AG04450 (cell line): ENCODE measurements around the gene LY6G6C. TPM values are rescaled to one million over a fixed set of nuclear protein-coding genes. Genes with fewer than 3 reads are reported as not detected.
A peak's percentile ranks its signal among the peaks of the same experiment; 100 is the strongest.

Experiments used
- CTCF ChIA-PET: fragments of 300-600, 350-600 bp; formaldehyde crosslinking; extraction: SDS; loops from one replicate; lab custom pipeline; 2022; ENCODE audit warnings: antibody characterized with exemption, inconsistent platforms; lab: Charles Lee
- POLR2A ChIA-PET: fragments of 350-600 bp; formaldehyde crosslinking; extraction: SDS; loops from one replicate; lab custom pipeline; 2021; ENCODE audit warnings: antibody characterized with exemption, inconsistent platforms; lab: Yijun Ruan, JAX
- DNase-seq: peaks from one replicate; pipeline ENCODE4 v3.0.0-alpha.2; 2011; ENCODE audit warnings: low read depth, low spot score
- H3K27ac ChIP-seq: one replicate; pipeline ENCODE4 v1.5.1; 2012; ENCODE audit warnings: low read depth, low read length, control low read depth
- H3K27me3 ChIP-seq: one replicate; pipeline ENCODE4 v1.6.0; 2012; ENCODE audit warnings: low read length; ENCODE audit not compliant: control insufficient read depth, insufficient read depth
- H3K4me3 ChIP-seq: 2 replicates; pipeline ENCODE4 v1.5.1; 2011; ENCODE audit warnings: mild to moderate bottlenecking, low read depth, low read length, control low read depth
- H3K9me3 ChIP-seq: 2 replicates; pipeline ENCODE4 v1.5.1; 2012; ENCODE audit warnings: low read length; ENCODE audit not compliant: control insufficient read depth, insufficient read depth
- polyA plus RNA-seq: library from polyadenylated mRNA; depleted of rRNA; stranded (reverse); fragments of >200 nt; gene quantifications from 2 replicates; pipeline ENCODE4 v1.2.3, GENCODE V29; 2011
- TF ChIP-seq, protein P1 (sequence below): IDR thresholded peaks from 2 replicates; pipeline ENCODE4 v1.5.1; 2011; ENCODE audit warnings: low read depth, low read length, control low read depth, inconsistent platforms

LY6G6C gene
- polyA plus RNA-seq, 1 experiment: not detected

DNA sequence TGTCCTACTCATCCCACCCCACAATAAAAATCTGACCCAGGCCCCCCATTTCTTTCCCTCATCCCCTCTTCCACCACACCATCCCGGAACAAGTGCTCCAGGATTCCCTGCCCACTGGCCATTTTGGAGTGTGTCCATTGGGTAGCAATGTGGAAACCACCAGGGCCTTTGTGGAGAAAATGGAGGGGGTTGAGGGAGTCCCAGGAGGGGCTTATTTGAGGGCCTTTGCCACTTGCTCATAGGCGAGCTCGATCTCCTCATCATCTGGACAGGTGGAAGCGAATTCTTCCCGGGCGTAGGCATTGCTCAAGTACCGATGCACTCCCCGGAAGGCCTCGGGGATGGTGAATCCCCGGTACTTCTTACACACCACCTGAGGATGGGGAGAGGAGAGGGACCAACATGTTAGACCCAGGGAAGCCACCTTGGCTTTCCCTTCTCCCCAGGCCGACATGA is 9.1 kb upstream of the LY6G6C start:
- peak overlapping the region; percentile 90 for H3K27ac ChIP-seq
- H3K4me3 ChIP-seq: no peak overlapping the region; the same call in 1 of the 2 replicates
- no peaks in the 10 kb centered on the region for H3K27me3 ChIP-seq
- H3K9me3 ChIP-seq: peaks cover 4% of the 10 kb centered on the region; the same call in 1 of the 2 replicates
- TF ChIP-seq, protein P1, sequence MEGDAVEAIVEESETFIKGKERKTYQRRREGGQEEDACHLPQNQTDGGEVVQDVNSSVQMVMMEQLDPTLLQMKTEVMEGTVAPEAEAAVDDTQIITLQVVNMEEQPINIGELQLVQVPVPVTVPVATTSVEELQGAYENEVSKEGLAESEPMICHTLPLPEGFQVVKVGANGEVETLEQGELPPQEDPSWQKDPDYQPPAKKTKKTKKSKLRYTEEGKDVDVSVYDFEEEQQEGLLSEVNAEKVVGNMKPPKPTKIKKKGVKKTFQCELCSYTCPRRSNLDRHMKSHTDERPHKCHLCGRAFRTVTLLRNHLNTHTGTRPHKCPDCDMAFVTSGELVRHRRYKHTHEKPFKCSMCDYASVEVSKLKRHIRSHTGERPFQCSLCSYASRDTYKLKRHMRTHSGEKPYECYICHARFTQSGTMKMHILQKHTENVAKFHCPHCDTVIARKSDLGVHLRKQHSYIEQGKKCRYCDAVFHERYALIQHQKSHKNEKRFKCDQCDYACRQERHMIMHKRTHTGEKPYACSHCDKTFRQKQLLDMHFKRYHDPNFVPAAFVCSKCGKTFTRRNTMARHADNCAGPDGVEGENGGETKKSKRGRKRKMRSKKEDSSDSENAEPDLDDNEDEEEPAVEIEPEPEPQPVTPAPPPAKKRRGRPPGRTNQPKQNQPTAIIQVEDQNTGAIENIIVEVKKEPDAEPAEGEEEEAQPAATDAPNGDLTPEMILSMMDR: no peak
- CTCF ChIA-PET: interaction anchor here (0.5 to 2.8 kb wide), 4 partner anchors 8 to 100 kb away, joined by 3 to 11 read pairs (median 6); partner anchors contain the start of gene MSH5
- no peak for DNase-seq
- POLR2A ChIA-PET: interaction anchor here (1.5 kb wide), 1 partner anchor 9 kb away, joined by 5 read pairs; the partner anchor contains the start of gene MSH5

- POLR2A ChIA-PET: interaction anchor here (0.9 to 1.5 kb wide), 5 partner anchors 10 to 97 kb away, joined by 3 to 8 read pairs (median 4); partner anchors contain the start of genes HSPA1A, HSPA1B, HSPA1L and LSM2
- CTCF ChIA-PET: interaction anchor here (0.5 to 2.8 kb wide), 13 partner anchors 9 to 222 kb away, joined by 3 to 11 read pairs (median 4); partner anchors contain the start of gene MSH5
Observed at GRCh38 chr6:31729979-31730630, 8.6 kb upstream of the LY6G6C start.

GRCh38 chr6:31729515-31729978 is 8.0 kb upstream of the LY6G6C start:
- H3K27me3 ChIP-seq: no peaks in the 10 kb centered on the region
- ChIA-PET CTCF (interaction anchor here (0.5 to 2.8 kb wide), 12 partner anchors 9 to 222 kb away, joined by 3 to 11 read pairs (median 4); partner anchors contain the start of gene MSH5), POLR2A (interaction anchor here (0.5 to 1.4 kb wide), 5 partner anchors 10 to 98 kb away, joined by 3 to 8 read pairs (median 3); partner anchors contain the start of genes HSPA1A, HSPA1B, HSPA1L and LSM2)
- peak overlapping the region; percentile 90 for H3K4me3 ChIP-seq
- TF ChIP-seq, protein P1: peak; percentile 52
- H3K27ac ChIP-seq: peak overlapping the region; percentile 90
- H3K9me3 ChIP-seq: peaks cover 4% of the 10 kb centered on the region; the same call in 1 of the 2 replicates
- peak; percentile 51 for DNase-seq

More at GRCh38 chr6:31729979-31730630, 8.6 kb upstream of the LY6G6C start:
- DNase-seq: peak; percentile 75
- peak overlapping the region; percentile 90 for H3K4me3 ChIP-seq
- TF ChIP-seq, protein P1: no peak
- no peaks in the 10 kb centered on the region for H3K27me3 ChIP-seq
- peak overlapping the region; percentile 90 for H3K27ac ChIP-seq
- peaks cover 4% of the 10 kb centered on the region; the same call in 1 of the 2 replicates for H3K9me3 ChIP-seq

GRCh38 chr6:31728767-31729514 is 7.4 kb upstream of the LY6G6C start, which contains the start of gene DDAH2:
DDAH2 (minus strand) TSS chr6:31729299; CDS start chr6:31729161, 138 bp downstream.
- ChIA-PET POLR2A (interaction anchor here (0.5 to 1.4 kb wide), 5 partner anchors 11 to 99 kb away, joined by 3 to 8 read pairs (median 3); partner anchors contain the start of genes HSPA1A, HSPA1B, HSPA1L and LSM2), CTCF (interaction anchor here (0.6 to 2.8 kb wide), 7 partner anchors 10 to 223 kb away, joined by 3 to 11 read pairs (median 4); partner anchors contain the start of gene MSH5)
- peak within 1 kb of the TSS; percentile 90 for H3K27ac ChIP-seq
- peaks cover 4% of the 10 kb centered on the region; the same call in 1 of the 2 replicates for H3K9me3 ChIP-seq
- TF ChIP-seq, protein P1: no peak
- H3K27me3 ChIP-seq: no peaks in the 10 kb centered on the region
- peak within 1 kb of the TSS; percentile 90 for H3K4me3 ChIP-seq
- DNase-seq: no peak
